CMK (cell line): ENCODE data around the gene SLC6A3.

Experiments used
- DNase-seq: peaks from one replicate; pipeline ENCODE4 v3.0.0-alpha.2; 2010; ENCODE audit warnings: low read depth

SLC6A3 gene

DNA sequence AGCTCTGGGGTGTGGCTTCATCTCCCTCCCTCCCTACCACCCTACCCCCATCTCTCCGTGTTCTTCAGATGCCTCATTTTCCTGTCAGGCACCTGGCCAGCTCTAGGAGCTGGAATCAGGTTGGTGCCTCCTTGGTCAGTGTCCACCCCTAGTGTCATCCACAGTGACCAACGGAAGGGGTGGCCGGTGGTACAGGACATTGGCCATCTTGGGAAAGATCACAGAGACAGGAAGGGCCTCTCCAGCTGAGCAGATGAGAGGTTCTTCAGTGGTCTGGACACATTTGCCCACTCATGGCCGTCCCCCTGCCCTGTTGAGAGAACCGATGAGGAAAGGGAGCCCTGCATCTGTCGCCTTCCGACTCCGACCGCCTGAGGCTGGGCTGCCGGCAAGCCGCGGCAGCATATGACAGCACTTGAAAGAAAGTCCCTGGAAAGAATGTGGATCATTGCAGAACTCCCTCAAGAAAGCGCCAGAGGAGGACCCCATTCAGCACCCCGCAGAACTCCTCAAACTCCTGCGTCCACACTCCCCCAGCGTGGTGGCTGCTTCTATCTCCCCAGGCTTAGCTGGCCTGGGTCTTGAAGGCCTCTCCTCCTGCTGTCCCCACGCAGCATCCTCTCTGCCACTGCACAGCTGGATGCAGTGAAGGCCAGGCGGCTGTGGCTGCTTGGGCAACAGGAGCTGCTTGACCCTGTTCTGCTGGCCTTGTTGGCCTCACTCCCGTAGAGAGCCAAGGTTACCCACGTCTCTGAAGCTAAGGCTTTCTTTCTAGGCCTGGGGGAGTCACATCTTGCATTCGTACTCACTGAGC, 98.4 kb downstream of the SLC6A3 start:
- DNase-seq: no peak

DNA sequence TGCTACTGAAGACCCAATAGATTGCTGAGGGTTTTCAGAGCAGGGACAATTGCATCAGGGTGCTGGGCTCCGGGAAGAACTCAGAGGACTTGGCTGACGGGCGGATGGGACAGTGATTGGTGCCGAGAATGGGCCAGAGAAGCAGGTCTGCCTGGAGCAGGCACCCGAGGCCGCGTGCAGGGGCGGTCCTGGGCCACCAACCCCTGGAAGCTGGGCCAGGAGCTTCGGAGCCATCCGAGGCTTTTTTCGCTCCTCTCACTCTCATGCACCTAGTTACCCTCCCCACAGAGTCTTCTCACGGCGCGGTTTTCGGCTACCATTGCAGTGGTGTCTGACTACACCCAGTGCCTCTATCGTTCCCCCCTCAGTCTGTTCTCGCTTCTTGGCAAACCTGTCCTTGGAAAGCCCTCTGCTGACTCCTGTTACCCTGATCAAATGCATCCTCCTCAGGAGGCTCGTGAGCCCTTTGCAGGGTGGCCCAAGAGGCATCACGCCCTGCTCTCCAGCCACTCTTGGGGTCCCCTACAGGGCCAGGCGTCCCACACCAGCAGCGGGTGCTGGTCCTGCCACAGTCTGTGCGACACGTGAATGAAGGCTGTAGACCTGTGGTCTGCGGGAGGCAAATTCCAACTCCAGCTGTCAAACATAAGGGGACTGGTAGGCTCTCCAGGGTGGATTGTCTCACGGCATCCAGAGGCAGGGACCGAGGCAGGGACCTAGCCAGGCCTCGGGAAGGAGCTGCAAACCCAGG, 99.2 kb downstream of the SLC6A3 start:
- DNase-seq: no peak

DNA sequence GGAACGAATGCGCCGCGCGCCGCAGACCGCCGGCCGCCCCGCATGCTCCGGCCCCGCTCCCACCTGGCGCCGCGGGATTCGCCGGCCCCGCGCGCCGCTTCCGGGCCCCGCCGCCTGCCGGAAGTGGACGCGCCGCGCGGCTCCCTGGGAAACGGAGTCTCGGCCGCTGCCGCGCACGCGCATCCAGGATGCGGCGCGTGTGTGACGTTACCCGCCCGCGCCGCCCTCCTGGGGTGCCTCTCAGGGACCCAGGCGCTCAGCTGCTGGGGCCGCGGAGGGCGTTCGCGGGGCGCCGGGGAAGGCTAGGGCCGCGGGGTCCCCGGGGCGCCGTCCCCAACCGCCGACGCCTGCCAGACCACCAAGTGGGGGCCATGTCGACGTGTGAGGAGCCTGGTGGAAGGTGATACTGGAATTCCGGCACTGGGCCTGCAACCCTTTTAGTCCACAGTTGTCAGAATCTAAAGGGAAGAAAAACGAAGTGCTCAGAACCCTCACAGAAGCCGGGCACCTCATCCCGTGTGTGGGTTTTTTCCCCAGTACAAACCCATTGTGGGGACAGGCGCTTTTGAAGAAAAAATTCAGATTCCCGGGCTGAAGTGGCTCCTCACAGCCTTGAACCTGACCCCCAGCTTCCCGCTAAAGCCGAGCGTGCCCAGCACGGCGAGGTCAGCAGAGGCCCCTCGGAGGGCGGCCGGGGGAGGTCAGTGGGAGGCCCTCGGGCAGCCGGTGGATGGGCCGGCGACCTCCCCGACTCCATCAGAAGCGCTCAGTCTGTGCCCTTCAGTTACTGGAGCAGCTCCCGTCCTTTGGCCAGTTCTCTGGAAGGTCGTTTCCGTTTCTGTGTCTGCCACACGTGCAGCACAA, 100.0 kb downstream of the SLC6A3 start, which contains the start of gene CLPTM1L:
Gene CLPTM1L (minus strand): TSS at position 125 of the 864 bp plus-strand sequence. CDS start 258 bp downstream, outside the sequence.
- DNase-seq: peak; percentile 66

DNA sequence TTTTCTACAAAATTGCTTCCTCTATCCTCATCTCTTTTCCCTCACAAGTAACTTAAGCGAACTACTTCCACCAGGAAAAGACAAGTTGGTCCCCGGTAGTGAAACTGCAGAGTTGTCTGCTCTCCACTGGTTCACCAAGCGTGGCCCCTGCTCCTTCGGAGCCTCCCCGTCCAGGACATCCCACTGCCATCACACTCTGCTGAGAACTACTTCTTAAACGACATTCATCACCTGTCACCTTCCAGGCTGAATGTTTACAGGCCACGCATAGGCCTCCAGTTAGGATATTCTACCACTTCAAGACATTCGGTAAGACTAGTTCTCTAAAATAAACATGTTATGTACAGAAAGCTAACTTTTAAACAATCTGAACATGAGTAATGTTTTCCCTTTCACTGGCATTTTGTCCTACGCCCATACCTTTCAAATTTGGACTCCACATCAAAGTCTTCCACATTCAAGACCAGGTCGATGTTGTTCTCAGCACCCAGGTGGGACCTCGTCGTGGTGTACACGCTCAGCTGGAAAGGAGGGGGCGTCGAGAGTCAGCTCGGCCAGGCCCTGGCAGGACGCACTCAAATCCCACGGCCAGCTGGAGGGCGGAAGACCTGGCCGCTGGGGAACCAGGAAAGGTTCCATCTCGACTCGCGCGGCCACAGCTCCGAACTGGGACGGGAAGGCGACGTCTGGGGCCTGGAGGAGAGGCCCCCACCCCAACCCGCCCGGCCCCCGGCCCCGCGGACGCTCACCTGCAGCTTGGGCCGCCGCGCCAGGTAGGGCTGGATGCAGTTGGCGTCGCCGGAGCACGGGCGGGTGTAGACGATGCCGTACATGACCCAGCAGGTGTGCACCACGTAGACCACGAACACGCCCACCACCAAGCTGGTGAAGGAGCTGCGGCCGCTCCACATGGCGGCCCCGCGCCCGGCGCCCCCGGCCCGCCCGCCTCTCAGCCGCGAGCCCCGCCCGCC, 101.0 kb downstream of the SLC6A3 start:
- no peak for DNase-seq

DNA sequence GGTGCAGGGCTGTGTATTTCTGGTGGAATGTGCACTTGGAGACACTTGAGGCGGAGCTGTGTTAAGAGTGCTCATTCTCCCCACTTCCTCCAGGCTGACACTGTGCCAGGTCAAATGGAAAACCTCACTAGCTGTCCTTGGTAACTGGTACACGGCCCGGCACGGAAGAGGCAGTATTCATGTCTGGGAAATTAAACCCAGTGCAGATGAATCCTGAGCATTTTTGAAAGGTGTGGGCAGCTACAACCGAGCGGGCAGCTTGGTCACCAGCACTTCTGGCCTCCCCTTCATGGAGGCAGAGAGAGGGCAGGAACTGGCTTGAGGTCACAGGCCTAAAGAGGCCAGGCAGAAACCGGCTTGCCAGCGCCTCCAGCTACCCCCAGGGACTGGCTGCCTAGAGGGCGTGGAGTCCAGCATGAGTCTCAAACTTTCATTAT, 101.9 kb downstream of the SLC6A3 start:
- DNase-seq: no peak
